Progenitor cell of endocrine pancreas (in vitro differentiated cells): Measurements from ENCODE around the gene DPEP2. TPM values are rescaled to one million over a fixed set of nuclear protein-coding genes. Genes with fewer than 3 reads are reported as not detected.

Experiments used
- DNase-seq: peaks from one replicate; pipeline ENCODE4 v3.0.0; 2021; ENCODE audit warnings: low spot score; ENCODE audit not compliant: unreplicated experiment
- H3K27ac Mint-ChIP-seq: 2 replicates; pipeline ENCODE4 v1.8.0; 2021; ENCODE audit warnings: mild to moderate bottlenecking, moderate library complexity, mixed read lengths
- H3K27me3 Mint-ChIP-seq: 2 replicates; pipeline ENCODE4 v1.8.0; 2021; ENCODE audit warnings: mixed read lengths
- H3K36me3 Mint-ChIP-seq: 2 replicates; pipeline ENCODE4 v1.8.0; 2022; ENCODE audit warnings: mixed read lengths; ENCODE audit not compliant: insufficient read depth
- H3K4me1 Mint-ChIP-seq: 2 replicates; pipeline ENCODE4 v1.8.0; 2021; ENCODE audit warnings: low read depth, mixed read lengths
- H3K4me3 Mint-ChIP-seq: 2 replicates; pipeline ENCODE4 v1.8.0; 2021; ENCODE audit warnings: low read depth, mild to moderate bottlenecking, moderate library complexity, mixed read lengths
- H3K9me3 Mint-ChIP-seq: 2 replicates; pipeline ENCODE4 v1.8.0; 2021; ENCODE audit warnings: low read depth, mixed read lengths
- CTCF ChIP-seq: fragments of 200-600 bp; sonication (generic); IDR thresholded peaks from one replicate; pipeline ENCODE4 v1.5.0; 2021; ENCODE audit warnings: antibody characterized with exemption, mild to moderate bottlenecking; ENCODE audit not compliant: unreplicated experiment
- total RNA-seq: library from RNA; stranded (reverse); gene quantifications from 2 replicates; pipeline ENCODE4 v1.2.1, GENCODE V29; 2021

DPEP2 gene
- total RNA-seq, 1 donor from 2014 or later = not detected

GRCh38 chr16:68022728-68023537 is 23.6 kb upstream of the DPEP2 start, which contains the start of the genes DDX28 and DUS2:
TSS of gene DDX28 (minus strand) at chr16:68023232. CDS start at chr16:68023202, 30 bp downstream.
TSS of gene DUS2 (plus strand) at chr16:68023284. CDS start at chr16:68038024, 14,740 bp downstream.
- H3K4me3 Mint-ChIP-seq = peak within 1 kb of the TSS; percentile 96
- H3K9me3 Mint-ChIP-seq = no peaks in the 10 kb centered on the region
- H3K4me1 Mint-ChIP-seq = peaks cover 7% of the 10 kb centered on the region
- H3K27me3 Mint-ChIP-seq = no peaks in the 10 kb centered on the region
- peaks cover 4% of the 10 kb centered on the region for H3K36me3 Mint-ChIP-seq
- H3K27ac Mint-ChIP-seq = peak within 1 kb of the TSS; percentile 99
- peak; percentile 87 for DNase-seq
- peak; percentile 12 for TF ChIP-seq CTCF

GRCh38 chr16:68022278-68022727 is 23.0 kb upstream of the DPEP2 start:
- Mint-ChIP-seq H3K4me1 (peaks cover 7% of the 10 kb centered on the region), H3K9me3 (no peaks in the 10 kb centered on the region), H3K4me3 (peak overlapping the region; percentile 96), H3K27ac (peak overlapping the region; percentile 99), H3K27me3 (no peaks in the 10 kb centered on the region), H3K36me3 (no peaks in the 10 kb centered on the region)
- DNase-seq = peak; percentile 10
- TF ChIP-seq CTCF = no peak

DNA sequence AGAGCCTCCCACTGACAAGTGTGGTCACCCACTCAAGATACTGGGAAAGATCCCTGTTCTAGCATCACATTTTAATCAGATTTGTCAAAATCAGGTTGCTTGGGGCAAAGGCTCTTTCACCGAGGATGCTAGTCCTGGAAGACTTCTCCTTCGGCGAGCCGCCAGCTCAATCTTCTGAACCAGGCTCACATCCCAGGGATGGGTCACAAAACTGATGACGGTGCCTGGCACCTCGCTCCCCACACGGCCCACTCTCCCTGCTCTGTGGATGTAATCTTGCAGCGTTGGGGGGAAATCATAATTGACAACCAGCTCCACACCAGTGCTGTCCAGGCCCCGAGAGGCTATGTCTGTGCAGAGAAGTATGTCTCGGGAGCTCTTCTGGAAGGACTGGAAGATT is 22.2 kb upstream of the DPEP2 start:
- Mint-ChIP-seq H3K9me3 (no peaks in the 10 kb centered on the region), H3K27ac (no peak overlapping the region), H3K27me3 (no peaks in the 10 kb centered on the region), H3K36me3 (no peaks in the 10 kb centered on the region), H3K4me3 (peak overlapping the region; percentile 96), H3K4me1 (peaks cover 7% of the 10 kb centered on the region)
- no peak for TF ChIP-seq CTCF
- no peak for DNase-seq

DNA sequence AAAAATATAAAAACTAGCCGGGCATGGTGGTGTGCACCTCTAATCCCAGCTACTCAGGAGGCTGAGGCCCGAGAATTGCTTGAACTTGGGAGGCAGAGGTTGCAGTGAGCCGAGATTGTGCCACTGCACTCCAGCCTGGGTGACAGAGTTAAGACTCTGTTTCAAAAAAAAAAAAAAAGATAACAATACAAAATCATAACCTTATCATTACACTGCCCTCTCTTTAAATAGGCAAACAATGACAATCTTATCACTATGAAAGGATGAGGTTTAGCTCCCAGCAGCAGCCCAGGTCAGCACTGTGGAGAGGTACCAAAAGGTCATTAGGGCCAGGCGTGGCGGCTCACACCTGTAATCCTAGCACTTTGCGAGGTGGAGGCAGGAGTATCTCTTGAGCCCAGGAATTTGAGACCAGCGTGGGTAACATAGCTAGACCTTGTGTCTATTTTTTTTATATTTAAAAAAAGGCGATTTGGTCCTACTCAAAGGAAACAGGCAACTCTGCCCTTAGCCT is 19.9 kb upstream of the DPEP2 start:
- no peaks in the 10 kb centered on the region for H3K36me3 Mint-ChIP-seq
- peaks cover 3% of the 10 kb centered on the region for H3K27me3 Mint-ChIP-seq
- H3K27ac Mint-ChIP-seq = no peak overlapping the region
- H3K9me3 Mint-ChIP-seq = no peaks in the 10 kb centered on the region
- H3K4me1 Mint-ChIP-seq = peaks cover 7% of the 10 kb centered on the region
- H3K4me3 Mint-ChIP-seq = no peak overlapping the region
- DNase-seq = no peak
- no peak for TF ChIP-seq CTCF

- DNase-seq = no peak
- no peak within 1 kb of the TSS for H3K4me3 Mint-ChIP-seq
- no peaks in the 10 kb centered on the region for H3K36me3 Mint-ChIP-seq
- H3K4me1 Mint-ChIP-seq = no peaks in the 10 kb centered on the region
- no peaks in the 10 kb centered on the region for H3K9me3 Mint-ChIP-seq
- no peak for TF ChIP-seq CTCF
- H3K27me3 Mint-ChIP-seq = peaks cover 7% of the 10 kb centered on the region
- peak within 1 kb of the TSS; percentile 63 for H3K27ac Mint-ChIP-seq
These were observed 16.4 kb upstream of the DPEP2 start, which contains the start of gene DPEP2NB for GRCh38 chr16:68015681-68016080. TSS of gene DPEP2NB (minus strand) at chr16:68015911. CDS start at chr16:68015770, 141 bp downstream.
